ENCODE data around the gene SPATA4.

Gene SPATA4

GRCh38 chr4:176193126-176193525 is 2.3 kb downstream of the SPATA4 start:
- H3K23ac ChIP-seq (ENCODE audit: low read length), result no peak overlapping the region
- no peak overlapping the region for H4K91ac ChIP-seq (ENCODE audit: low read depth, low read length)
- H3K4me1 ChIP-seq (ENCODE audit: control insufficient read depth in 1 of 2, insufficient read depth in 2 of 2, low read length in 2 of 2), result no peaks in the 10 kb centered on the region
- H4K8ac ChIP-seq (ENCODE audit: low read depth, low read length), result no peak overlapping the region
- H3K9ac ChIP-seq (ENCODE audit: low read length), result no peak overlapping the region
- H2BK5ac ChIP-seq (ENCODE audit: low read depth, low read length, poor library complexity), result no peak overlapping the region
- no peaks in the 10 kb centered on the region for H3K27me3 ChIP-seq (ENCODE audit: insufficient read depth, low read length)
- H2BK120ac ChIP-seq (ENCODE audit: insufficient read depth, low read length, poor library complexity), result no peak overlapping the region
- no peak overlapping the region for H4K12ac ChIP-seq (ENCODE audit: low read depth, low read length)
- no peak overlapping the region for H3K18ac ChIP-seq (ENCODE audit: low read length)
- H2AFZ ChIP-seq (ENCODE audit: insufficient read depth, low read length, poor library complexity), result no peak overlapping the region
- H3K4ac ChIP-seq (ENCODE audit: low read depth, low read length), result no peak overlapping the region
- no peak for DNase-seq
- no peaks in the 10 kb centered on the region for H3K9me3 ChIP-seq (ENCODE audit: insufficient read depth, low read depth, low read length)
- no peak overlapping the region for H2BK12ac ChIP-seq (ENCODE audit: low read length)
- H3K79me1 ChIP-seq (ENCODE audit: low read length), result no peaks in the 10 kb centered on the region
- no peak overlapping the region for H3K4me2 ChIP-seq (ENCODE audit: low read length)
- no peak overlapping the region for H3K27ac ChIP-seq (ENCODE audit: low read depth, low read length)
- no peaks in the 10 kb centered on the region for H3K36me3 ChIP-seq (ENCODE audit: control insufficient read depth in 1 of 2, insufficient read depth in 2 of 2, low read length in 2 of 2)
- no peak overlapping the region for H3K14ac ChIP-seq (ENCODE audit: low read length)
- H3K4me3 ChIP-seq (ENCODE audit: low read depth, low read length), result no peak overlapping the region
- no CpG with 5 or more reads among the region's 4 CpGs for whole genome bisulfite sequencing (ENCODE audit: extremely low coverage, insufficient coverage, insufficient read length)
- H3K79me2 ChIP-seq (ENCODE audit: control insufficient read depth, insufficient read depth, low read length, poor library complexity), result no peaks in the 10 kb centered on the region
- H2AK5ac ChIP-seq (ENCODE audit: low read length), result no peak overlapping the region

DNA sequence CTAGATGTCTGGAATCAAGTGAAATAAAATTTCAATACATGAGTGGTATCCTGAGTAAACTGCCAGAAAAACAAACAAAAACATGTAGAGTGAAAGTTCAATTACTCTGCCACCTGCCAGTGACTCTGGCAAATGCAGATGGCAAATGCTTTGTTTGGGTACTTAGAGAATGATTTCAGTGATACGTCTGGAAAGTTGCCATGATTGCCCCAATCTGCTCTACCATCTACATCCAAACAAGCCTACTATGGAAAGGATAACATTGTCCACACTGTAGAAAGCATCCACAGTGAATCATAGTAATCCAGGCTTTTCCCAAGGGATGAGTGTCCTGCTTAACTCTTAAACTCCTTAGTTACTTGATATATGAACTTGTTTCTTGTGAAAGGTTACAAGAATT is 3.4 kb downstream of the SPATA4 start:
- WGBS (ENCODE audit: extremely low coverage, insufficient coverage, insufficient read length), result no CpG with 5 or more reads among the region's 1 CpG
- H2AK5ac ChIP-seq (ENCODE audit: low read length), result no peak overlapping the region
- H3K4me2 ChIP-seq (ENCODE audit: low read length), result no peak overlapping the region
- H2AFZ ChIP-seq (ENCODE audit: insufficient read depth, low read length, poor library complexity), result no peak overlapping the region
- no peak overlapping the region for H3K18ac ChIP-seq (ENCODE audit: low read length)
- H3K79me1 ChIP-seq (ENCODE audit: low read length), result no peaks in the 10 kb centered on the region
- no peak overlapping the region for H2BK5ac ChIP-seq (ENCODE audit: low read depth, low read length, poor library complexity)
- H2BK12ac ChIP-seq (ENCODE audit: low read length), result no peak overlapping the region
- H3K23ac ChIP-seq (ENCODE audit: low read length), result no peak overlapping the region
- H2BK120ac ChIP-seq (ENCODE audit: insufficient read depth, low read length, poor library complexity), result no peak overlapping the region
- H3K27ac ChIP-seq (ENCODE audit: low read depth, low read length), result no peak overlapping the region
- H4K91ac ChIP-seq (ENCODE audit: low read depth, low read length), result no peak overlapping the region
- H4K12ac ChIP-seq (ENCODE audit: low read depth, low read length), result no peak overlapping the region
- no peak overlapping the region for H3K14ac ChIP-seq (ENCODE audit: low read length)
- no peak for DNase-seq
- no peak overlapping the region for H4K8ac ChIP-seq (ENCODE audit: low read depth, low read length)
- no peaks in the 10 kb centered on the region for H3K36me3 ChIP-seq (ENCODE audit: control insufficient read depth in 1 of 2, insufficient read depth in 2 of 2, low read length in 2 of 2)
- H3K27me3 ChIP-seq (ENCODE audit: insufficient read depth, low read length), result no peaks in the 10 kb centered on the region
- no peak overlapping the region for H3K4me3 ChIP-seq (ENCODE audit: low read depth, low read length)
- H3K79me2 ChIP-seq (ENCODE audit: control insufficient read depth, insufficient read depth, low read length, poor library complexity), result no peaks in the 10 kb centered on the region
- no peak overlapping the region for H3K9ac ChIP-seq (ENCODE audit: low read length)
- H3K4me1 ChIP-seq (ENCODE audit: control insufficient read depth in 1 of 2, insufficient read depth in 2 of 2, low read length in 2 of 2), result no peaks in the 10 kb centered on the region
- H3K9me3 ChIP-seq (ENCODE audit: insufficient read depth, low read depth, low read length), result no peaks in the 10 kb centered on the region
- H3K4ac ChIP-seq (ENCODE audit: low read depth, low read length), result no peak overlapping the region

DNA sequence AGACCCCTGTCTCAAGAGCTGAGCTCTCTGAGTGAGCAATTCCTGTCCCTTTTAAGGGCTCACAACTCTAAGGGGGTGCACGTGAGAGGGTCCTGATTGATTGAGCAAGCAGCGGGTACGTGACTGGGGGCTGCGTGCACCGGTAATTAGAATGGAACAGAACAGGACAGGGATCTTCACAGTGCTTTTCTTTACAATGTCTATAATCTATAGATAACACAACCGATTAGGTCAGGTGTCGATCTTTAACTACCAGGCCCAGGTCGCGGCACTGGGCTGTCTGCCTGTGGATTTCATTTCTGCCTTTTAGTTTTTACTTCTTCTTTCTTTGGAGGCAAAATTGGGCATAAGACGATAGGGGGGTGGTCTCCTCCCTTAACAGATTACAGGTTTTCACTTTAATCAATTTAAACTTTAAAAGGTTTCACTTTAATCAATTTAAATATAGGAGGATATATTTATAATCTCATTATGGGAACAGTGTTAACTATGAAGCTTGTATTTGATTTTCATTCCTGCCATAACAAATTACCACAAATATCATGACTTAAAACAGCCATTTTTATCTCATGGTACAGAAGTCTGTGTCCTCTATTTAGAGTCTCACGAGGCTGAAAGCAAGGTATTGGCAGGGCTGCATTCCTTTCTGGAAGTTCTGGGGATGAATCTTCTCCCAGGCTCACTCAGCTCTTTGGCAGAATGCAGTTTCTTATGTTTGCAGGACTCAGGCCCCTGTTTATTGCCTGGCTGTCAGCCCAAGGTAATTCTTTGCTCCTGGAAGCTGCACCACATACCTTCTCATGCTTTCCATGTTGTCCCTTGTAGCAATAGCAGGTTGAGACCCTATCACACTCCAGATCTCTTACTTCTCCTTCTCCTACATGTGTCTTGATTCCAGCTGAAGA is 5.2 kb downstream of the SPATA4 start:
- Histone ChIP-seq H3K4me3 (ENCODE audit: low read depth, low read length) (no peak overlapping the region), H4K8ac (ENCODE audit: low read depth, low read length) (no peak overlapping the region), H3K9ac (ENCODE audit: low read length) (no peak overlapping the region), H3K27me3 (ENCODE audit: insufficient read depth, low read length) (no peaks in the 10 kb centered on the region), H2BK5ac (ENCODE audit: low read depth, low read length, poor library complexity) (no peak overlapping the region), H4K12ac (ENCODE audit: low read depth, low read length) (no peak overlapping the region), H3K4me2 (ENCODE audit: low read length) (no peak overlapping the region), H3K27ac (ENCODE audit: low read depth, low read length) (no peak overlapping the region), H3K23ac (ENCODE audit: low read length) (no peak overlapping the region), H2BK120ac (ENCODE audit: insufficient read depth, low read length, poor library complexity) (no peak overlapping the region), H3K4ac (ENCODE audit: low read depth, low read length) (no peak overlapping the region), H3K79me2 (ENCODE audit: control insufficient read depth, insufficient read depth, low read length, poor library complexity) (no peaks in the 10 kb centered on the region), H4K91ac (ENCODE audit: low read depth, low read length) (no peak overlapping the region), H3K4me1 (ENCODE audit: control insufficient read depth in 1 of 2, insufficient read depth in 2 of 2, low read length in 2 of 2) (no peaks in the 10 kb centered on the region), H2AK5ac (ENCODE audit: low read length) (no peak overlapping the region), H3K14ac (ENCODE audit: low read length) (no peak overlapping the region), H3K18ac (ENCODE audit: low read length) (no peak overlapping the region), H3K9me3 (ENCODE audit: insufficient read depth, low read depth, low read length) (no peaks in the 10 kb centered on the region), H3K36me3 (ENCODE audit: control insufficient read depth in 1 of 2, insufficient read depth in 2 of 2, low read length in 2 of 2) (no peaks in the 10 kb centered on the region), H2BK12ac (ENCODE audit: low read length) (no peak overlapping the region), H2AFZ (ENCODE audit: insufficient read depth, low read length, poor library complexity) (no peak overlapping the region), H3K79me1 (ENCODE audit: low read length) (no peaks in the 10 kb centered on the region)
- no CpG with 5 or more reads among the region's 11 CpGs for WGBS (ENCODE audit: extremely low coverage, insufficient coverage, insufficient read length)
- DNase-seq, result peak; percentile 48 to 73

- H4K91ac ChIP-seq (ENCODE audit: low read depth, low read length), result no peak overlapping the region
- H3K9ac ChIP-seq (ENCODE audit: low read length), result no peak overlapping the region
- no peak overlapping the region for H3K18ac ChIP-seq (ENCODE audit: low read length)
- no peak overlapping the region for H4K8ac ChIP-seq (ENCODE audit: low read depth, low read length)
- H2BK5ac ChIP-seq (ENCODE audit: low read depth, low read length, poor library complexity), result no peak overlapping the region
- no peak overlapping the region for H3K27ac ChIP-seq (ENCODE audit: low read depth, low read length)
- no peaks in the 10 kb centered on the region for H3K27me3 ChIP-seq (ENCODE audit: insufficient read depth, low read length)
- H3K79me1 ChIP-seq (ENCODE audit: low read length), result no peaks in the 10 kb centered on the region
- H3K9me3 ChIP-seq (ENCODE audit: insufficient read depth, low read depth, low read length), result no peaks in the 10 kb centered on the region
- no peaks in the 10 kb centered on the region for H3K36me3 ChIP-seq (ENCODE audit: control insufficient read depth in 1 of 2, insufficient read depth in 2 of 2, low read length in 2 of 2)
- no peak overlapping the region for H2BK12ac ChIP-seq (ENCODE audit: low read length)
- no peak overlapping the region for H2AK5ac ChIP-seq (ENCODE audit: low read length)
- no peak overlapping the region for H2AFZ ChIP-seq (ENCODE audit: insufficient read depth, low read length, poor library complexity)
- H3K4me3 ChIP-seq (ENCODE audit: low read depth, low read length), result no peak overlapping the region
- no peak overlapping the region for H4K12ac ChIP-seq (ENCODE audit: low read depth, low read length)
- H3K14ac ChIP-seq (ENCODE audit: low read length), result no peak overlapping the region
- DNase-seq, result no peak
- no peak overlapping the region for H3K4me2 ChIP-seq (ENCODE audit: low read length)
- H2BK120ac ChIP-seq (ENCODE audit: insufficient read depth, low read length, poor library complexity), result no peak overlapping the region
- no peaks in the 10 kb centered on the region for H3K79me2 ChIP-seq (ENCODE audit: control insufficient read depth, insufficient read depth, low read length, poor library complexity)
- H3K23ac ChIP-seq (ENCODE audit: low read length), result no peak overlapping the region
- no peak overlapping the region for H3K4ac ChIP-seq (ENCODE audit: low read depth, low read length)
- no peaks in the 10 kb centered on the region for H3K4me1 ChIP-seq (ENCODE audit: control insufficient read depth in 1 of 2, insufficient read depth in 2 of 2, low read length in 2 of 2)
Observed at GRCh38 chr4:176188654-176189053, 6.7 kb downstream of the SPATA4 start.

Measured in trophoblast cell (in vitro differentiated cells and primary cell).